Activated CD8-positive, alpha-beta memory T cell treated with anti-CD3 and anti-CD28 coated beads, Interleukin-2, amount 50 U/mL, for 4 hours (primary cell): ENCODE results near the gene GOLGA8J.
"Not testable (repeated sequence)": the region's sequence is repeated elsewhere in the genome, so short reads cannot be mapped to it uniquely, and the experiment has no call there.

ENCODE experiments used
- DNase-seq: peaks from one replicate; pipeline ENCODE4 v3.0.0-alpha.2; 2020

The GOLGA8J gene

DNA sequence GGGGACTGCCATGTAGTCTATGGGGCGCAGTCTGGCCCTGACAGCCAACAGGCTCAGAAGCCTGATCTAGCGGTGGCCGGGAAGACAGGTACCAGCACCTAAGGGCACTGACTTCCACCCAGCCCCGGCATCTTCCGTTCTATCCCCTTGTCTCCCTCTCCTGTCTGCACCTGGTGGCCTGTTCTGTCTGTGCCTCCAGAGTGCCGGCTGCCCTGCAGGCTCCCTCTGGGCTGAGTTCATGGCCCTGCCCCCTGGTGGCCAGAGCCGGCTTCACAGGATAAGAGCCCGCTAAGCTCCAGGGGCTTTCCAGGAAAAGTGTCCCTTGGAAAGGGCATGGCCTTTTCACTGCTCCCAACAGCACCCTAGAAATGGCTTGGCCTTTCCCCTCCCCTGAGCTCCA, 15.1 kb downstream of the GOLGA8J start:
- DNase-seq, result not testable (repeated sequence)

GRCh38 chr15:30102890-30103289, 20.1 kb downstream of the GOLGA8J start:
- DNase-seq, result not testable (repeated sequence)

- not testable (repeated sequence) for DNase-seq
Observed at GRCh38 chr15:30103941-30104507, 21.3 kb downstream of the GOLGA8J start.

DNA sequence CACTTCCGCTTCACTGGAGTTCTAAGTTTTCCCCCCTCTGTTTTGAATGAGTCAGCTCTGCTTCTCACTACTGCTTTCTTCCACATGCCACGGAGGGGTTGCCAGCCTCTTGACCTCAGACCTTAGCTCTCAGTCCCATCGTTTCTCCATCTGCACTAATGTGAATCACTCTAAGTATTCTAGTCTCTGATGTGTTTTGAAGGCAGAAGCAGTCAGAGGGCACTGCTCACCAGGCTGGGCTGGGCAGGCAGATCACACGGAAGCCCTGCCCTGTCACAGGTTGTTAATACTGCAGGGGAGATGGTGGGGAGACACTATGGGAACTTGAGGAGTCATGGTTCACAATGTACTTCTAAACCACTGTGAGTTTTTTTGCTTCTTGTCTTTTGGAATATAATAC, 27.8 kb downstream of the GOLGA8J start:
- DNase-seq, result not testable (repeated sequence)

- DNase-seq, result not testable (repeated sequence)
Observed at GRCh38 chr15:30130066-30130465, 47.3 kb downstream of the GOLGA8J start.

GRCh38 chr15:30134751-30135150, 52.0 kb downstream of the GOLGA8J start, which contains the start of gene GOLGA8T:
TSS of gene GOLGA8T (plus strand) at chr15:30135051. CDS start at chr15:30135149, 98 bp downstream.
- not testable (repeated sequence) for DNase-seq
